GM12878 (cell line): Measurements from ENCODE around the gene LRRC23.

Experiments
- CTCF ChIP-seq, 3 experiments: IDR thresholded peaks in 2 of 3; conservative IDR thresholded peaks in 1 of 3; 2 replicates each; pipeline ENCODE4 v1.5.1; 2011; ENCODE audit warnings: low read depth in 3 of 3, low read length in 3 of 3, mild to moderate bottlenecking in 3 of 3, control low read depth in 2 of 3, moderate library complexity in 2 of 3, inconsistent platforms in 1 of 3, mixed read lengths in 1 of 3; ENCODE audit not compliant: control insufficient read depth in 2 of 3, insufficient read depth in 1 of 3; ENCODE audit errors: extremely low read depth in 1 of 3
- JUND ChIP-seq: IDR thresholded peaks from 2 replicates; pipeline ENCODE4 v1.6.1; 2012; ENCODE audit warnings: low read depth, mild to moderate bottlenecking, low read length, improper control_type of control experiment, moderate library complexity

GRCh38 chr12:6888360-6888759 is 16.3 kb upstream of the LRRC23 start:
- TF ChIP-seq JUND (no peak), CTCF (IDR thresholded peaks at IDR 0.05 in 2 of 3, conservative IDR thresholded peaks at IDR 0.05 in 1 of 3; ENCODE audit: control insufficient read depth in 2 of 3, extremely low read depth in 1 of 3, insufficient read depth in 1 of 3, low read depth in 3 of 3, low read length in 3 of 3) (no peak)
